ENCODE results near the gene FBLN2. TPM values are rescaled to one million over a fixed set of nuclear protein-coding genes. Genes with fewer than 3 reads are reported as not detected.
A peak's percentile ranks its signal among the peaks of the same experiment; 100 is the strongest.

FBLN2 gene
- total RNA-seq, 2 experiments from 2014 or later: not detected

GRCh38 chr3:13637311-13637891, 88.5 kb downstream of the FBLN2 start:
- CTCF ChIA-PET: interaction anchor here (1.4 kb wide), 1 partner anchor 10 kb away, joined by 3 read pairs; no protein-coding TSS in a partner anchor
- H3K9me3 Mint-ChIP-seq: no peaks in the 10 kb centered on the region
- no peaks in the 10 kb centered on the region for H3K27me3 Mint-ChIP-seq (ENCODE audit: low read depth)
- H3K36me3 Mint-ChIP-seq (ENCODE audit: low read depth): no peaks in the 10 kb centered on the region
- no peaks in the 10 kb centered on the region for H3K4me1 Mint-ChIP-seq (ENCODE audit: low read depth)
- no peak for DNase-seq
- no peak overlapping the region for H3K27ac Mint-ChIP-seq
- no peak overlapping the region for H3K4me3 Mint-ChIP-seq
- intact Hi-C loops (cut with micrococcal nuclease): no loop called here

- CTCF ChIA-PET: interaction anchor here (1.4 kb wide), 1 partner anchor 10 kb away, joined by 3 read pairs; no protein-coding TSS in a partner anchor
- Mint-ChIP-seq H3K27ac (no peak overlapping the region), H3K36me3 (ENCODE audit: low read depth) (no peaks in the 10 kb centered on the region), H3K9me3 (no peaks in the 10 kb centered on the region), H3K4me1 (ENCODE audit: low read depth) (no peaks in the 10 kb centered on the region), H3K4me3 (no peak overlapping the region), H3K27me3 (ENCODE audit: low read depth) (no peaks in the 10 kb centered on the region)
- intact Hi-C loops (cut with micrococcal nuclease): no loop called here
- no peak for DNase-seq
These were observed 89.0 kb downstream of the FBLN2 start for GRCh38 chr3:13637953-13638352.

- Mint-ChIP-seq H3K4me3 (no peak overlapping the region), H3K27me3 (ENCODE audit: low read depth) (no peaks in the 10 kb centered on the region)
- CTCF ChIA-PET: no interaction called here
These were observed 90.0 kb downstream of the FBLN2 start for GRCh38 chr3:13638927-13639326.

GRCh38 chr3:13642597-13642996, 93.7 kb downstream of the FBLN2 start:
- Mint-ChIP-seq H3K4me3 (no peak overlapping the region), H3K4me1 (ENCODE audit: low read depth) (peaks cover 5% of the 10 kb centered on the region), H3K27me3 (ENCODE audit: low read depth) (peaks cover 9% of the 10 kb centered on the region), H3K36me3 (ENCODE audit: low read depth) (no peaks in the 10 kb centered on the region), H3K27ac (no peak overlapping the region), H3K9me3 (no peaks in the 10 kb centered on the region)
- CTCF ChIA-PET: interaction anchor here (13.9 kb wide), 1 partner anchor 145 kb away, joined by 344 read pairs; no protein-coding TSS in a partner anchor
- intact Hi-C loops (cut with micrococcal nuclease): no loop called here
- DNase-seq: no peak

More at GRCh38 chr3:13638927-13639326, 90.0 kb downstream of the FBLN2 start:
- intact Hi-C loops (cut with micrococcal nuclease): no loop called here
- no peak for DNase-seq
- no peak overlapping the region for H3K27ac Mint-ChIP-seq
- no peaks in the 10 kb centered on the region for H3K4me1 Mint-ChIP-seq (ENCODE audit: low read depth)
- H3K36me3 Mint-ChIP-seq (ENCODE audit: low read depth): no peaks in the 10 kb centered on the region
- no peaks in the 10 kb centered on the region for H3K9me3 Mint-ChIP-seq

- CTCF ChIA-PET: interaction anchor here (0.8 to 13.9 kb wide), 2 partner anchors 13 to 147 kb away, joined by 3 to 344 read pairs; no protein-coding TSS in a partner anchor
- Mint-ChIP-seq H3K4me1 (ENCODE audit: low read depth) (peaks cover 12% of the 10 kb centered on the region), H3K9me3 (no peaks in the 10 kb centered on the region), H3K27me3 (ENCODE audit: low read depth) (peaks cover 12% of the 10 kb centered on the region), H3K4me3 (no peak overlapping the region), H3K27ac (no peak overlapping the region), H3K36me3 (ENCODE audit: low read depth) (no peaks in the 10 kb centered on the region)
- no peak for DNase-seq
- intact Hi-C loops (cut with micrococcal nuclease): loop anchor here (5.0 kb wide), 1 partner anchor 102 kb away; no protein-coding TSS in a partner anchor
These were observed 95.6 kb downstream of the FBLN2 start for GRCh38 chr3:13644341-13645117.

- Mint-ChIP-seq H3K4me3 (no peak overlapping the region), H3K36me3 (ENCODE audit: low read depth) (no peaks in the 10 kb centered on the region), H3K4me1 (ENCODE audit: low read depth) (peaks cover 16% of the 10 kb centered on the region), H3K27ac (no peak overlapping the region), H3K27me3 (ENCODE audit: low read depth) (peaks cover 14% of the 10 kb centered on the region), H3K9me3 (no peaks in the 10 kb centered on the region)
- no peak for DNase-seq
- CTCF ChIA-PET: interaction anchor here (1.3 to 13.9 kb wide), 4 partner anchors 12 to 193 kb away, joined by 3 to 344 read pairs (median 21); no protein-coding TSS in a partner anchor
- intact Hi-C loops (cut with micrococcal nuclease): loop anchor here (5.0 kb wide), 1 partner anchor 104 kb away; no protein-coding TSS in a partner anchor
These were observed 97.1 kb downstream of the FBLN2 start for GRCh38 chr3:13645801-13646637.

GRCh38 chr3:13647298-13648059, 98.6 kb downstream of the FBLN2 start:
- intact Hi-C loops (cut with micrococcal nuclease): loop anchor here (1.0 to 5.0 kb wide), 3 partner anchors 105 to 555 kb away; no protein-coding TSS in a partner anchor
- CTCF ChIA-PET: interaction anchor here (0.6 to 15.5 kb wide), 26 partner anchors 10 to 1579 kb away, joined by 3 to 459 read pairs (median 4); partner anchors contain the start of genes HDAC11 and WNT7A
- no peak overlapping the region for H3K27ac Mint-ChIP-seq
- peak; percentile 52 for DNase-seq
- H3K9me3 Mint-ChIP-seq: no peaks in the 10 kb centered on the region
- H3K27me3 Mint-ChIP-seq (ENCODE audit: low read depth): peaks cover 14% of the 10 kb centered on the region
- no peaks in the 10 kb centered on the region for H3K36me3 Mint-ChIP-seq (ENCODE audit: low read depth)
- H3K4me1 Mint-ChIP-seq (ENCODE audit: low read depth): peaks cover 16% of the 10 kb centered on the region
- no peak overlapping the region for H3K4me3 Mint-ChIP-seq

- CTCF ChIA-PET: interaction anchor here (0.6 to 15.5 kb wide), 26 partner anchors 10 to 558 kb away, joined by 3 to 459 read pairs (median 3); partner anchors contain the start of genes HDAC11 and WNT7A
- Mint-ChIP-seq H3K27me3 (ENCODE audit: low read depth) (peaks cover 14% of the 10 kb centered on the region), H3K9me3 (no peaks in the 10 kb centered on the region), H3K27ac (no peak overlapping the region), H3K36me3 (ENCODE audit: low read depth) (no peaks in the 10 kb centered on the region), H3K4me1 (ENCODE audit: low read depth) (peaks cover 18% of the 10 kb centered on the region), H3K4me3 (no peak overlapping the region)
- peak; percentile 82 for DNase-seq
- intact Hi-C loops (cut with micrococcal nuclease): loop anchor here (1.0 to 5.0 kb wide), 3 partner anchors 106 to 556 kb away; no protein-coding TSS in a partner anchor
These were observed 99.4 kb downstream of the FBLN2 start for GRCh38 chr3:13648060-13649001.

DNA sequence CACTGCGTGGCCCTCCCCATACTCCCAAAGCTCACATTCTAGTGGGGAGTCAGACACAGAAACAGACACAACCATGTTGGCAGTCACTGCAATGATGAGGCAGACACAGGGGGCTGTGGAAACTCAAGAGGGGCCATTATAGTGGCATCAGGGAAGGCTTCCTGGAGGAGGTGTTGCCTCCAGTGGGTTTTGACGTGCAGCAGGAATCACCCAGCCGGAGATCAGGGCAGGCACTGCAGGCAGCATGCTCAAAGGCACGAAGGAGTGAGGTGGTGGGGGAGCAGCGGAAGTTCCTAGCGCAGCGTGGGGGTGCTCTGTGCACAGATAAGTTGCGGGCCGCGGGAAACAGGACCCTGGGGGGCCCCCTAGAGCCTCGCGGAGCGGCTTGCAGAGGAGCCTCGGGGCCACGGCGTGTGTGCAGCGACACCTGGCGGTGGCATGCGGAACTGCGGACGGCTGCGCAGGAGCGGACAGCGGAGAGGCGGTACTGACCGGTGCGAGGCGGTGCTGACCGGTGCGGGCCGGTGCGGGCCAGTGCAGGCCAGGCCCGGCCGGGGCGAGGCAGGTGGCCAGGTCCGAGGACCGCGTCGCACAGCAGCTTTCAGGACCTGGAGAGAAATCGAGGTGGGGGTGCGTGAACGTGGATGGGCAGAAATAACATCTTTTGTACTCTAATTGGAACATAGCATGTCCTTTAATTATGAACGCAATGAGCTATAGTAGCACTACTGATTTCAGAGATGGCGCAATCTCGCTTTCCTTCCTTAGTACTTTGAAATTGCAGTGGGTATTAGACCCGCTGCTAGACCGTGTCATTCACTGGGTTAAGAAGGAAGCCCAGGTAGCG, 101.5 kb downstream of the FBLN2 start:
- no peaks in the 10 kb centered on the region for H3K9me3 Mint-ChIP-seq
- H3K4me3 Mint-ChIP-seq: no peak overlapping the region
- H3K27ac Mint-ChIP-seq: no peak overlapping the region
- H3K36me3 Mint-ChIP-seq (ENCODE audit: low read depth): no peaks in the 10 kb centered on the region
- CTCF ChIA-PET: interaction anchor here (0.6 to 15.5 kb wide), 19 partner anchors 7 to 568 kb away, joined by 3 to 459 read pairs (median 3); partner anchors contain the start of gene WNT7A
- intact Hi-C loops (cut with micrococcal nuclease): loop anchor here (5.0 to 10.0 kb wide), 2 partner anchors 168 to 474 kb away; partner anchors contain the start of genes CHCHD4, HDAC11 and TMEM43
- peak; percentile 84 for DNase-seq
- peaks cover 14% of the 10 kb centered on the region for H3K27me3 Mint-ChIP-seq (ENCODE audit: low read depth)
- peaks cover 26% of the 10 kb centered on the region for H3K4me1 Mint-ChIP-seq (ENCODE audit: low read depth)

DNA sequence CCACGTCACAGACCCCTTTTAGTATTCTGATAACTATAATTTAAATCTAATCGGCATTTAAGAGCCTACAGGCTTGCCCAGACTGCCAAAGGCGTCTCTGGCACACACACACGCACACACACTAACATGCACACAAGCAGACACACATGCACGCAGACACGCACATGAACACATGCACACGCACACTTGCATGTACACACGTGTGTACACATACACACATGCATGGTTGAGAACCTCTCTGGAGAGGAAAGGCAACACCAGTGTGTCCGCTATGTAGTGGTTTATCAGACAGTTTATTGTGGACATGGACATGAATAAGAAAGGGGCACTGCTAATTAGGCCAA, 102.1 kb downstream of the FBLN2 start:
- CTCF ChIA-PET: interaction anchor here (0.6 to 15.5 kb wide), 9 partner anchors 9 to 236 kb away, joined by 3 to 459 read pairs (median 5); partner anchors contain the start of gene WNT7A
- H3K9me3 Mint-ChIP-seq: no peaks in the 10 kb centered on the region
- no peak overlapping the region for H3K4me3 Mint-ChIP-seq
- peaks cover 28% of the 10 kb centered on the region for H3K4me1 Mint-ChIP-seq (ENCODE audit: low read depth)
- peaks cover 16% of the 10 kb centered on the region for H3K27me3 Mint-ChIP-seq (ENCODE audit: low read depth)
- no peak overlapping the region for H3K27ac Mint-ChIP-seq
- no peaks in the 10 kb centered on the region for H3K36me3 Mint-ChIP-seq (ENCODE audit: low read depth)
- intact Hi-C loops (cut with micrococcal nuclease): loop anchor here (5.0 to 10.0 kb wide), 2 partner anchors 169 to 474 kb away; partner anchors contain the start of genes CHCHD4, HDAC11 and TMEM43
- DNase-seq: no peak

Measured in activated naive CD4-positive, alpha-beta T cell treated with anti-CD3 and anti-CD28 coated beads for 36 hours (primary cell).